HG02678 (cell line): ENCODE results near the gene TSPAN18.

ENCODE experiments used
- ATAC-seq: cut with Tn5 transposase; IDR thresholded peaks from one replicate; pipeline ENCODE4 v1.9.1; 2021; ENCODE audit warnings: mild to moderate bottlenecking, moderate library complexity; ENCODE audit not compliant: unreplicated experiment

The TSPAN18 gene

GRCh38 chr11:44971185-44971584 is 244.4 kb downstream of the TSPAN18 start:
- ATAC-seq: no peak

- ATAC-seq: no peak
These were observed 246.1 kb downstream of the TSPAN18 start for GRCh38 chr11:44972746-44973435.

DNA sequence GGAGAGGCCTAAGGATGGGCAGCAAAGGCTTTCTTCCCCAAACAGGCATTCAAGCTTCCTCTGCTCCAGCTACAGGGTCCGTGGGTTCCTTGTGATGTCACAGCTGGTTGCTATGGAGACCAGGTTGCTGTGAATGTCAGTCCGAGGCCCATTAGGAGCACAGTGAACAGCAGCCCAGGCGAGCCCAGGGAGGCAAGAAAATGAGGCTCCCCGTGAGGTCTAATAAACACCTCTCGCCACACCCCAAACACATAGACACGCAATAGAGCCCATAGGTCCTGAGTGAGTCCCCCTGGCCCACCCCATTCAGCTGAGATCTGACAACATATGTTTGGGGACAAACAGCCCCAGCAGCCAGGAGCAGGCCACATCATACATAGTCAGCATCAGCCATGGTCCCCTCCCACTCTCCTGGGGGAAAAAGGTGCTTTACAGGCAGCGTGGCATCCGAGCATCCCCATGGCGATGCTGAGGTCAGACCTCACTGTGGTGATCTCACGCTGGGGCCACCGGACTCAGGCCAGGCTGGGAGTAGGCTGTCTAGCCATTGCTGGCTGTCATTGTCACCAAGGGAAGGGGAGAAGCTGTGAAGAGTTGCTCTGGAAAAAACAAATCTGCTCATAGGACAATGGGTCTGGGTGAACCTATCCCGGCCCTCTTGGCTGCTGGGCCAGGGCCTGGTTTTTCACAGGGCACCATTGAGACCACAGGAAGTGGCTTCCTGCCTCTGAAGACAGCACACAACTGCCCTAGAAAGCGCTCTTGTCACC is 247.1 kb downstream of the TSPAN18 start:
- no peak for ATAC-seq

DNA sequence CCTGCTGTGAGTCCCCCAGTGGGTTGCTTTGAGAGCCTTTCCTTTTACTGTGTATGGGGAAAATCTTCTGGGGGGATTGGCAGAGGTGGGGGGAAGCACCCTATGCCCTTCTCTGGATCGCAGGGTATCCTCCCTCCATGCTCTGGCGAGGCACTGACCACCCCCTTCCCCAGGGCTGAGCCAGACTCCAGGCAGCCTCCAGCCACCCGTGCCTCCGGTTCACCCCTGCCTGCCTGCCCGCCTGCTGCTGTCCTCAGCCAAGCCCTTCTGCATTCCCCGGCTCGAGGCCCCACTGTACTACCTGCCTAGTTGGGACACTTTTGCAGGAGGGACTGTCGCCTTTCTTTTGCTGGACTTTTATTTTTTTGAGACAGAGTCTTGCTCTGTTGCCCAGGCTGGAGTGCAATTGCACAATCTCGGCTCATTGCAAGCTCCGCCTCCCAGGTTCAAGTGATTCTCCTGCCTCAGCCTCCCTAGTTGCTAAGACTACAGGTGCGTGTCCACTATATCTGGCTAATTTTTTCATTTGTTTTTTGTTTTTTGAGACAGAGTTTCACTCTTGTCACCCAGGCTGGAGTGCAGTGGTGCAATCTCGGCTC is 247.7 kb downstream of the TSPAN18 start:
- no peak for ATAC-seq

DNA sequence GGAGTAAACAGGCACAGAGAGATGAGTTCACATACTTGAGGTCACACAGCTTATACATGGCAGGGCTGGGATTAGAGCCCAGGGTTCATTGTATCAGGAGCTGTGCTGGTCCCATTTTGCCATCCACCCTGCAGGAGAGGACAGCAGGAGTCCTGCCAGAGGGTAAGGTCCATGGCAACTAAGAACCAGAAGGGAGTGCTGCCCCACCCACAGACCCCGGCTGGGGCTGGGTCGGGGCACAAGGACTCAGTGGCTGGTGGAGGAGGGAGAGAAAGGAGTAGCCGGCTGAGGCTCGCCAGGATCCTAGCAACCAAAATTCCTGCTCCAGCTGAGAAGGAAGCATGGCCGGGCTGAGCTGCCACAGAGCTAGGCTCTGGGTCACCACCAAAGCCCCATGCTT is 249.8 kb downstream of the TSPAN18 start:
- ATAC-seq: no peak

GRCh38 chr11:44977493-44977984 is 250.8 kb downstream of the TSPAN18 start:
- ATAC-seq: no peak

GRCh38 chr11:44978274-44978960 is 251.7 kb downstream of the TSPAN18 start:
- ATAC-seq: no peak

DNA sequence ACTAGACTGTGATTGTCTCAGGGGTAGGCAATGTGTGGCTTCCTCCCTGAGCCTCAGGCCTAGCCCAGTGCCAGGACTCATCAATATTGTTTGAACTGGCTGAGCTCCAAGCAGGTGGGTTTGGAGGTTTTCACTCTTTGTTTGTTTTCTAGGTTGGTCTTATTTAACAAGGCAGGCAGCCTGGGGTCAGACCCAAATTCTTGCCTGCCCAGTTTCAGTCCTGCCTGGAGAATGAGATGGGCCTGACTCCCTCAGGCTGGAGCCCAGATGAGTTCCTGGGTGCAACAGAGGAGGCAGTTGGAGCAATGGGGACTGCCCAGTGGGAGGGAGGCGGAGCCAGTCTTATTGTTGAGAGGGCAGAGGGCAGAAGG is 252.2 kb downstream of the TSPAN18 start:
- no peak for ATAC-seq

DNA sequence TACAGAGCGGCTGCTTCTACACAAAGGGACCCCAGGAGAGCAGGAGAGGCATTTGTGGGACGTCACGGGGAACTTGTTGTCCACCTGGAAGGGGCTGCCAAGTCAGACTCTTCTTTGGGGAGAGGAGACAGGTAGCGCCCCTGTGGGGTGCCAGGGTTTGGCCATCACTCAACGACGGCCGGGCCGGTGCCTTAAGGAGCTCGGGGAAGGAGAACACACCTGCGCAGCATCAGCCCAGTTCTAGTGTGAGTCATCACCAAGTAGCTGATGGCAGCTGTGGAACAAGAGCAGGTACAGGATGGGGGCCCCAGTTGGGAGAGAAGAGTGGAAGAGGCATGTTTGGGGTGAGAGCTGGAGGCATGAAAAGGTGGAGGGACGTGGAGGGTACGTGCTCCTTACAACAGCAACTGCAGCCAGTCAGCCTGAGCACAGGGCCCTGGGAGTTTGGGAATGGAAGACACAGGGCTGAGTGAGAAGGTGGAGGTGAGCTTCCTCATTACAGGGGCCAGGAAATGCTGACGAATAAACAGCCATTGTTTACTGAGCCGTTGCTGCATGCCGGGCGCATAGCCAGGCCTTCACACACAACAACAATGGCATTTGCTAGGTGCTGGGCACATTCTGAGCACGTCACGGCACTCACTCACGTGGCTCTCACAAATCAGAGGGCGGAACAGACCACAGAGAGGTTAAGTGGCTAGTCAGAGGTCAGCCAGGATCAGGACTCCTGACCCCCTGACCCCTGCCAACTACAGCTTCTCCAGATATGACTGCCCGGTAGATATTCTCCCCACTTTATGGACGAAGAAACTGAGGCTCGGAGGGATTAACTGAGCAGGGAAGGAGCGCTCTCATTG is 253.0 kb downstream of the TSPAN18 start:
- no peak for ATAC-seq

DNA sequence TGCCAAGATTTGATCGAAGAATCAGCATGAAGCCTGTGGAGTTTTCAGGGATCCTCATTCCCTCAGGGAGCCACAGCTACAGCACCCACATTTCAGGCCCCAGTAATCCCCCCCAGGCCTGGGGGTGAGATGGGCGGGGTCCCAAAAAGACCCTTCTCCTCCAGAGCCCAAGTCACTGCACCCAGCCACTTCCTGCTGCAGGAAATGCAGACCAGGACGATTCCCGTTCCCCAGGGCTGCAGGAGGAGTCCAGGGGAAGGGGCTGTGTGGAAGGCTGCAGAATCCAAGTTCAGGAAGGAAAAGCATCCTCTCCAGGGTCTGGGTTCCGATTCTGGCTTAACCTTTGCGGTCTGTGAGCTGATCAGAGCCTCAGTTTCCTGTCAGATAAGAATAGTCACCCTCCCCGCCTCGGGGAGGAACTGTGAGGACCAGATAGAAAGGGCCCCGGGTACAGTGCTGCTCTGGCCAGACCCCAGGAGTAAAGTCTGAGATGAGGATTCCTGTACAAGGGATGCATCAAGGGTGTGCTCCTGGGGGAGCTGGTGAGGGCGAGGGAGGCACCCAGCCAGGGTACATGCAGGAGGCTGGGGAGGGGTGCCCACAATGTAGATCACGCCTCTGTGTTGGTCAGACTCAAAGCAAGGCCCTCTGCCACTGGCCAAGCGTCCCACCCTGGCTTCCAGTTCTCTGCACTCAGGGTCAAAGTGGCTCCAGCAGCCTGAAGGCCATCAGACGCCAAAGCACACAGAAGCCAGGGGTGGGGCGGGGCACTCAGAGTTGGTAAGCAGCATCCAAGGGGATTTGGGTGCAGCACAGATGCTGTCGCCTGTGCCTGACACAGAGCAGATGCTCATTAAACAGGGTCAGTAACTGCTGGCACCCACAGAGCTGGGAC is 254.0 kb downstream of the TSPAN18 start:
- no peak for ATAC-seq
